Mammary microvascular endothelial cell (primary cell): ENCODE data around the gene CALM1. TPM values are rescaled to one million over a fixed set of nuclear protein-coding genes. Genes with fewer than 3 reads are reported as not detected.

Experiments
- total RNA-seq: library from RNA; depleted of rRNA; stranded (reverse); fragments of >200 nt; gene quantifications from 2 replicates; pipeline ENCODE4 v1.2.3, GENCODE V29; 2015

Gene CALM1
- 638 and 712 TPM in 2 replicates for total RNA-seq

DNA sequence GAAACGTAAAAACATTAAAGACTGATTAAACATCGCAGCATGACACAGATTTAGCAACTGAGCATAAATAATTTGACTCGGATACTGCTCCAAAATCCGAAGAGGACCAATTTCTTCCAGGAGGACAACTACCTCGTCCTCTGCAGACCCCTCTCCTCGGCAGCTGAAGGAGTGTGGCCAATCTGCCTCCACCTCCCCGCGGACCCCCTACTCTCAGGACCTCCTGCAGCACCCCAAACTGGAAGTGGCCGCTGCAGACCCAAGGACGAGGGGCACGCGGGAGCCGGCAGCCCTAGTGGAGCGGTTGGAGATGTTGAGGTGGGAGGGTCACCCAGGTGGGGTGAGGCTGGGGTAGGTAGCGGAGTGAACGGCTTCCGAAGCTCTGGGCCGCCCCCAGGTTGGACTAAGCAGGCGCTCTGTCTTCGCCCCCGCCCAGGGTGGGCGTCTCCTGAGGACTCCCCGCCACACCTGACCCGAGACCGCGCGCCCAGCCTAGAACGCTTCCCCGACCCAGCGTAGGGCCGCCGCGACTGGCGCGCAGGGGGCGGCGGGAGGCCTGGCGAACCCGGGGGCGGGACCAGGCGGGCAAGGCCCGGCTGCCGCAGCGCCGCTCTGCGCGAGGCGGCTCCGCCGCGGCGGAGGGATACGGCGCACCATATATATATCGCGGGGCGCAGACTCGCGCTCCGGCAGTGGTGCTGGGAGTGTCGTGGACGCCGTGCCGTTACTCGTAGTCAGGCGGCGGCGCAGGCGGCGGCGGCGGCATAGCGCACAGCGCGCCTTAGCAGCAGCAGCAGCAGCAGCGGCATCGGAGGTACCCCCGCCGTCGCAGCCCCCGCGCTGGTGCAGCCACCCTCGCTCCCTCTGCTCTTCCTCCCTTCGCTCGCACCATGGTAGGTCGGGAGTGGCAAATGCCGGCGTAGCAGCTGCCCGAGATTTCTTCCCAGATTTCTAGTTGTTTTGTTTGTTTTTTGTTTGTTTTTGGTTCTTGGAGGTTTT is at the start of gene CALM1:
TSS of gene CALM1 (plus strand) at position 689 of the 999 bp plus-strand sequence. CDS start at position 891, 202 bp downstream.

Other genes starting within 250 kb of the CALM1 start
- 226 and 235 TPM in 2 replicates for gene PSMC1, start 140.5 kb upstream of the CALM1 start, total RNA-seq
- gene NRDE2, start 65.1 kb upstream of the CALM1 start, total RNA-seq: 7.2 and 9.1 TPM in 2 replicates